Neural progenitor cell (in vitro differentiated cells): Measurements from ENCODE around the gene GPR137B.

ENCODE experiments used
- CTCF ChIP-seq: fragments of 200-600 bp; sonication (generic); IDR thresholded peaks from 2 replicates; pipeline ENCODE4 v1.5.1; 2017; ENCODE audit warnings: antibody characterized with exemption, mild to moderate bottlenecking
- EZH2 ChIP-seq: fragments of 200-600 bp; sonication (generic); IDR thresholded peaks from 2 replicates; pipeline ENCODE4 v1.6.1; 2017; ENCODE audit warnings: antibody characterized with exemption, mild to moderate bottlenecking, moderate library complexity

GRCh38 chr1:236173174-236173767 lies 30.9 kb downstream of the GPR137B start:
- no peak for TF ChIP-seq CTCF
- TF ChIP-seq EZH2 = no peak
